ENCODE data around the gene SPOCK1.

The SPOCK1 gene

DNA sequence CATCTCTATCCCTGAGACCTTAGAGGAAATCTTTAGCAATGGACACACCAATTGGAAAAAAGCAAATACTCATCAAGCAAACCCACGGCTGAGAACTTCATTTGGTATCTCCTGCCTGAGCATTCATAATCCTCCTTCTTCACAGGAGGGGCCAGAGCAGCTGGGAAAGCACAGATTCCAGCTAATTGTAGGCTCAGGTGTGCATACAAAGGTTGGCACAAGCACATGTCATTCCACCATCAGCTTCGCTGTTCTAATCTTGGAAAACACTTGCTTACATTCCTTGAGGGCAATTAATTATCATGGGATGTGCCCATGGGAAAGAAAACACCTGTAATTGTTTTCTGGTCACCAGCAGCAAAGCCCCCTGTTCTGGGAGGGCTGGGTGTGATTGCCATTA lies 376.6 kb downstream of the SPOCK1 start:
- no peak for DNase-seq (ENCODE audit: low read depth)
- TF ChIP-seq, protein P1, sequence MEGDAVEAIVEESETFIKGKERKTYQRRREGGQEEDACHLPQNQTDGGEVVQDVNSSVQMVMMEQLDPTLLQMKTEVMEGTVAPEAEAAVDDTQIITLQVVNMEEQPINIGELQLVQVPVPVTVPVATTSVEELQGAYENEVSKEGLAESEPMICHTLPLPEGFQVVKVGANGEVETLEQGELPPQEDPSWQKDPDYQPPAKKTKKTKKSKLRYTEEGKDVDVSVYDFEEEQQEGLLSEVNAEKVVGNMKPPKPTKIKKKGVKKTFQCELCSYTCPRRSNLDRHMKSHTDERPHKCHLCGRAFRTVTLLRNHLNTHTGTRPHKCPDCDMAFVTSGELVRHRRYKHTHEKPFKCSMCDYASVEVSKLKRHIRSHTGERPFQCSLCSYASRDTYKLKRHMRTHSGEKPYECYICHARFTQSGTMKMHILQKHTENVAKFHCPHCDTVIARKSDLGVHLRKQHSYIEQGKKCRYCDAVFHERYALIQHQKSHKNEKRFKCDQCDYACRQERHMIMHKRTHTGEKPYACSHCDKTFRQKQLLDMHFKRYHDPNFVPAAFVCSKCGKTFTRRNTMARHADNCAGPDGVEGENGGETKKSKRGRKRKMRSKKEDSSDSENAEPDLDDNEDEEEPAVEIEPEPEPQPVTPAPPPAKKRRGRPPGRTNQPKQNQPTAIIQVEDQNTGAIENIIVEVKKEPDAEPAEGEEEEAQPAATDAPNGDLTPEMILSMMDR (conservative IDR thresholded peaks at IDR 0.05; ENCODE audit: control insufficient read depth, insufficient read depth, low read depth, low read length): no peak
- H3K4me3 ChIP-seq (ENCODE audit: control insufficient read depth, low read depth, low read length): no peak overlapping the region

DNA sequence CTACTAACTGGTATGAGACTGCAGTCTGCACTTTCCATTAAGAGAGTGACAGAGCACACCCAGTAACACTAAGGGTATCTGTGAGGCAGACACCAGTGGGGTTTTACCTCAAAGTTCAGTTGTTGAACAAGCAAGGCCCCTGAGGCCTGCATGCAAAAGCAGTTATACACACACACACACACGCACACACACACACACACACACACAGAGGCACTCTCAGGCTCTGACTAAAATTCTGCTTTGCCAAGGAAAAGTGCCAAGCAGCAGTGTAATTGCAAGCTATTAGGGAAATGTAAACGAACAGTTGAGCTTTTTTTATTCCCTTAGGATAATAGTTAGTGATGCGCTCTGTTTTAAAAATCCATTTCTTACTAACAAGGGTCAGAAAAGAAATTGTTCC lies 377.1 kb downstream of the SPOCK1 start:
- DNase-seq (ENCODE audit: low read depth): peak; percentile 61
- no peak overlapping the region for H3K4me3 ChIP-seq (ENCODE audit: control insufficient read depth, low read depth, low read length)
- TF ChIP-seq, protein P1 (conservative IDR thresholded peaks at IDR 0.05; ENCODE audit: control insufficient read depth, insufficient read depth, low read depth, low read length): no peak

DNA sequence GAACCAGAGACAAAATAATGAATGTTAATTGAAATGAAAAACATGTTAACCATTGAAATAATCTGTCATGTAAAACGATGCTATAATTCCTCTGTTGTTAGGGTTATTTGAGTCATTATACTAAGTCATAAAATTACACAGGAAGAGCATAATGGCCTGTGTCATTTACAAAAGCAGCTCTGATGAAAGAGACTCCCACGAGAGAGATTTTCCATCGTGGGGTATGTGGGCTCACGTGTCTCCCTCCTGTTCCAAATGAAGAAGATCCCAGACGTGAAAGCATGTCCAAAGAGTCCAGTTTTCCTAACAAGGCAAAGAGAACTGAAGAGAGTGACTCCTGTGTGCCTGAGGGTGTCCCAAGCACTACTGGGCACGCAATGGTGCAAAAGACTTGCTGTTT lies 379.8 kb downstream of the SPOCK1 start:
- TF ChIP-seq, protein P1 (conservative IDR thresholded peaks at IDR 0.05; ENCODE audit: control insufficient read depth, insufficient read depth, low read depth, low read length): no peak
- DNase-seq (ENCODE audit: low read depth): peak; percentile 12
- no peak overlapping the region for H3K4me3 ChIP-seq (ENCODE audit: control insufficient read depth, low read depth, low read length)

DNA sequence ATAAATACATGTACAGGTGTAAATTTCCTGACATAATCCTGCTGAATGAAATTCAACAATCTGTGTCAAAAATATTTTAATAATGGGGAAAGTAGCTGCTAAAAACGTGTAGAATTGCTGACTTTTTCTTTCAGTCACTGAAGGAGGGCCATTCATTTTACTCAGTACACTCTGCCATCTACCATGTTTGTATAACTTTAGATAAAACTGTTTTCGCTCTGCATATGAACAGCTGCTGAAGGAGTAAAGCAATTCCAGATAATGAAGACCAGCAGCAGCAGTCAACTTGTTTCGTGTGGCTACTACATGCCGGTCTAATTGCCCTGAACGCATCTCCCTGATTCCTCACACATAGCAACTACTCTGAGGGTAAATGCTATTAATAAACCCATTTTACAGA lies 380.5 kb downstream of the SPOCK1 start:
- TF ChIP-seq, protein P1 (conservative IDR thresholded peaks at IDR 0.05; ENCODE audit: control insufficient read depth, insufficient read depth, low read depth, low read length): no peak
- no peak for DNase-seq (ENCODE audit: low read depth)
- no peak overlapping the region for H3K4me3 ChIP-seq (ENCODE audit: control insufficient read depth, low read depth, low read length)

DNA sequence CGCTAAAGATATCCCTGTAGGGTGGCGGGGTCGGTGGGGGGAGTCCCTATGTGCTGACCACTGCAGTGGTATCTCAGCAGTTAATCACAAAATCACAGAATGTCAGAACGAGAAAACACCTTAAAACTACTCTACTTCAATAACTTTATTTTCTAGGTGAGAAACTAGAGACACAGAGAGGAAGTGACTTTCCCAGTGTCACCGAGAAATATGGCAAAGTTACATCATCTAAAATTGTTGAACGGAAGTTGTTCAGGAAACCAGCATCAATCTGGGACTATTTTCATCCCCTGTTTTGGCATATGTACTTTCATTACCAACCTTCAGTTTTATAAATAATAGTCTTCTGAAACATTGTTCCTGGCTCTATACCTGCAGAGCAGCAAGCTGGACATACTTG lies 384.0 kb downstream of the SPOCK1 start:
- H3K4me3 ChIP-seq (ENCODE audit: control insufficient read depth, low read depth, low read length): no peak overlapping the region
- no peak for DNase-seq (ENCODE audit: low read depth)
- TF ChIP-seq, protein P1 (conservative IDR thresholded peaks at IDR 0.05; ENCODE audit: control insufficient read depth, insufficient read depth, low read depth, low read length): no peak

DNA sequence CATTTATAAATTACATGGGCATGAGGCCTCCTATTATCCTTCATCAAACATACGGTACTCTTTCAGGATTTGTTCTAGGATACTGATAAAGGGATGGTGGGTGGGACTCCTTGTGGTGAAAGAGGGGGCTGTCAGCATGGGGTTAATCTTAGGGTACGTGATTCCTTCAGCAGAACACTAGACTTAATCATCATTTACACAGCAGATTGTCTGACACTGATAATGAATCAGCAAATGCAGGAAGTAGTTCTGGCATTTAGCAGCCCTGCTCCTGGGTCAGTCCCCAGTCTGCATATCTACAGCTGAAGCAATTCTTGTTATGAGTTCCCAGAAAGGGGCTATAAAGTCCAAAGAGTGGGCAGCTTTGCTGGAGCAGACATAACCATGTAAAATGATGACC lies 384.6 kb downstream of the SPOCK1 start:
- TF ChIP-seq, protein P1 (conservative IDR thresholded peaks at IDR 0.05; ENCODE audit: control insufficient read depth, insufficient read depth, low read depth, low read length): peak; percentile 6
- no peak overlapping the region for H3K4me3 ChIP-seq (ENCODE audit: control insufficient read depth, low read depth, low read length)
- peak; percentile 49 for DNase-seq (ENCODE audit: low read depth)

DNA sequence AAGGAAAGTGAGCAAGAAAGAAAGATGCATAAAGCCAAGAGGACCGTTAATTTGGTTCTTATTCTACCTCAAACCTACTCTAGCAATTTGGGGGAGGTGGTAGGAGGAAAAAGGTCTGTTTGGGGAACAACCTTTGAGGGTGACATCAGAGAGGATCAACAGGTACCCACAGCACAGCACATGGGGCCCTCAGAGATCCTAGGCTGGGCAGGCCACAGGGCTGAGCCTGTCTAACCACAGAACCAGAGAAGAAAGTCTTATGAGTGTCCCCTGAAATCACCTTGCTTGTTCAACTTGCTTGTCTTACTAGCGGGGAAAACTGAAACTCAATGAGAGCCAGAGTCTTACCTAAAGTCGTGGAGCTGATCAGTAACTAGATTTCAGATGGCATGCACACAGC lies 385.2 kb downstream of the SPOCK1 start:
- no peak overlapping the region for H3K4me3 ChIP-seq (ENCODE audit: control insufficient read depth, low read depth, low read length)
- DNase-seq (ENCODE audit: low read depth): no peak
- TF ChIP-seq, protein P1 (conservative IDR thresholded peaks at IDR 0.05; ENCODE audit: control insufficient read depth, insufficient read depth, low read depth, low read length): no peak

Data from fibroblast of mammary gland (primary cell).